ENCODE data around the gene SEPSECS. TPM values are rescaled to one million over a fixed set of nuclear protein-coding genes. Genes with fewer than 3 reads are reported as not detected.

Gene SEPSECS
- total RNA-seq, 1 experiment from 2014 or later: 3.1 TPM

DNA sequence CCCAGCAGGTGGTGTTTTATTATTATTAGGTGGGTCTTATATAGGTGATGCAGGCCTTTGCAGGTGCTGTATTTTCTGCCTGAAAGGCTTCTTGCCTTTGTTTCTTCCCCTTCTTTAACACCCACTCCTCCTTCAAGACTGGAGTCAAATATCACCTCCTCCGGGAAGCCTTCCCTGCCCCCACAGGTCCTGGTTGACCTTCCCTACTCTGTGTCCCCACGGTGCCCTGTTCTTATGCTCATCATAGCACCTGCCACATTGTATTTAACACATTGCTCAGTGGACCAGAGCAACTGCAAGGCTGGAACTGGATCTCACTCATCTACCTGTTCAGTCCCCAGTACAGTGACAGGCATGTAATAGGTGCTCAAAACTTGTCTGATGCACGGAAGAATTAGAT lies 89.7 kb downstream of the SEPSECS start:
- TF ChIP-seq, protein P1, sequence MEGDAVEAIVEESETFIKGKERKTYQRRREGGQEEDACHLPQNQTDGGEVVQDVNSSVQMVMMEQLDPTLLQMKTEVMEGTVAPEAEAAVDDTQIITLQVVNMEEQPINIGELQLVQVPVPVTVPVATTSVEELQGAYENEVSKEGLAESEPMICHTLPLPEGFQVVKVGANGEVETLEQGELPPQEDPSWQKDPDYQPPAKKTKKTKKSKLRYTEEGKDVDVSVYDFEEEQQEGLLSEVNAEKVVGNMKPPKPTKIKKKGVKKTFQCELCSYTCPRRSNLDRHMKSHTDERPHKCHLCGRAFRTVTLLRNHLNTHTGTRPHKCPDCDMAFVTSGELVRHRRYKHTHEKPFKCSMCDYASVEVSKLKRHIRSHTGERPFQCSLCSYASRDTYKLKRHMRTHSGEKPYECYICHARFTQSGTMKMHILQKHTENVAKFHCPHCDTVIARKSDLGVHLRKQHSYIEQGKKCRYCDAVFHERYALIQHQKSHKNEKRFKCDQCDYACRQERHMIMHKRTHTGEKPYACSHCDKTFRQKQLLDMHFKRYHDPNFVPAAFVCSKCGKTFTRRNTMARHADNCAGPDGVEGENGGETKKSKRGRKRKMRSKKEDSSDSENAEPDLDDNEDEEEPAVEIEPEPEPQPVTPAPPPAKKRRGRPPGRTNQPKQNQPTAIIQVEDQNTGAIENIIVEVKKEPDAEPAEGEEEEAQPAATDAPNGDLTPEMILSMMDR (conservative IDR thresholded peaks at IDR 0.05; ENCODE audit: low read depth, low read length): no peak
- TF ChIP-seq EZH2 (IDR thresholded peaks at IDR 0.05; ENCODE audit: low read length, unreplicated experiment): no peak
- no peak for TF ChIP-seq EZH2phosphoT487 (IDR thresholded peaks at IDR 0.05; ENCODE audit: borderline replicate concordance, low read length)
- no peak overlapping the region for H3K4me3 ChIP-seq (ENCODE audit: low read length)
- intact Hi-C loops (cut with micrococcal nuclease): no loop called here
- no peak for DNase-seq
- no peaks in the 10 kb centered on the region for H3K4me1 ChIP-seq (ENCODE audit: insufficient read depth, low read length)
- BruUV-seq (replicated peaks): no TSS peak
- H3K9ac ChIP-seq (ENCODE audit: low read length): no peak overlapping the region
- H3K79me2 ChIP-seq (ENCODE audit: low read length): no peaks in the 10 kb centered on the region
- no peak overlapping the region for H3K27ac ChIP-seq (ENCODE audit: low read length)
- no peaks in the 10 kb centered on the region for H3F3A ChIP-seq (ENCODE audit: low read length, unreplicated experiment)
- H3K27me3 ChIP-seq (ENCODE audit: low read length): no peaks in the 10 kb centered on the region
- no peak overlapping the region for H3K4me2 ChIP-seq (ENCODE audit: low read length)
- H3K36me3 ChIP-seq (ENCODE audit: low read depth, low read length): no peaks in the 10 kb centered on the region
- no peaks in the 10 kb centered on the region for H3K9me2 ChIP-seq (replicated peaks; ENCODE audit: low read length)
- no peaks in the 10 kb centered on the region for H3K9me3 ChIP-seq (ENCODE audit: low read length)
- CTCF ChIA-PET: no interaction called here
- H2AFZ ChIP-seq (ENCODE audit: low read length): no peak overlapping the region
- H4K20me1 ChIP-seq (ENCODE audit: low read length): no peaks in the 10 kb centered on the region
- POLR2A ChIA-PET (ENCODE audit: unreplicated experiment): no interaction called here
- ATAC-seq: no peak

Other genes with a start within 250 kb of the SEPSECS start
- gene CCDC149, start 247.4 kb downstream of the SEPSECS start, total RNA-seq (2014; rRNA removed): 5.9 and 7.9 TPM in 2 replicates
- gene LGI2, start 129.5 kb downstream of the SEPSECS start, total RNA-seq (2014; rRNA removed): 0.18 and 3.4 TPM in 2 replicates
- gene PI4K2B, start 73.6 kb upstream of the SEPSECS start, total RNA-seq (2014; rRNA removed): 13.3 and 18.1 TPM in 2 replicates
- gene ZCCHC4, start 152.3 kb upstream of the SEPSECS start, total RNA-seq (2014; rRNA removed): 6.5 and 6.8 TPM in 2 replicates
- gene ANAPC4, start 216.8 kb upstream of the SEPSECS start, total RNA-seq (2014; rRNA removed): 11.3 and 14.5 TPM in 2 replicates